GM19240 (cell line): ENCODE results near the gene CCDC97.
"Not testable (repeated sequence)": the region's sequence is repeated elsewhere in the genome, so short reads cannot be mapped to it uniquely, and the experiment has no call there.

Experiments
- DNase-seq: peaks from one replicate; pipeline ENCODE4 v3.0.0; 2011; ENCODE audit warnings: low spot score; ENCODE audit not compliant: insufficient read length

Gene CCDC97

GRCh38 chr19:41362143-41362847 lies 52.3 kb downstream of the CCDC97 start:
- DNase-seq: no peak

- no peak for DNase-seq
Observed at GRCh38 chr19:41363371-41363752, 53.4 kb downstream of the CCDC97 start.

GRCh38 chr19:41363753-41364523 lies 54.0 kb downstream of the CCDC97 start, which contains the start of gene B9D2:
Gene B9D2 (minus strand): TSS chr19:41364149. CDS start chr19:41363519, 630 bp downstream.
- DNase-seq: peak; percentile 89

- no peak for DNase-seq
Observed at GRCh38 chr19:41364524-41365391, 54.8 kb downstream of the CCDC97 start.

- no peak for DNase-seq
Observed at GRCh38 chr19:41366089-41366488, 56.1 kb downstream of the CCDC97 start.

- DNase-seq: no peak
Observed at GRCh38 chr19:41367848-41368301, 57.9 kb downstream of the CCDC97 start.

- no peak for DNase-seq
Observed at GRCh38 chr19:41369769-41370168, 59.8 kb downstream of the CCDC97 start.

GRCh38 chr19:41371119-41371518 lies 61.1 kb downstream of the CCDC97 start:
- DNase-seq: not testable (repeated sequence)

- DNase-seq: no peak
Observed at GRCh38 chr19:41371541-41371940, 61.6 kb downstream of the CCDC97 start.

GRCh38 chr19:41372501-41372900 lies 62.5 kb downstream of the CCDC97 start:
- DNase-seq: no peak

- no peak for DNase-seq
Observed at GRCh38 chr19:41373993-41374392, 64.0 kb downstream of the CCDC97 start.
